Measurements from ENCODE around the gene PLA2G4E.

The PLA2G4E gene

DNA sequence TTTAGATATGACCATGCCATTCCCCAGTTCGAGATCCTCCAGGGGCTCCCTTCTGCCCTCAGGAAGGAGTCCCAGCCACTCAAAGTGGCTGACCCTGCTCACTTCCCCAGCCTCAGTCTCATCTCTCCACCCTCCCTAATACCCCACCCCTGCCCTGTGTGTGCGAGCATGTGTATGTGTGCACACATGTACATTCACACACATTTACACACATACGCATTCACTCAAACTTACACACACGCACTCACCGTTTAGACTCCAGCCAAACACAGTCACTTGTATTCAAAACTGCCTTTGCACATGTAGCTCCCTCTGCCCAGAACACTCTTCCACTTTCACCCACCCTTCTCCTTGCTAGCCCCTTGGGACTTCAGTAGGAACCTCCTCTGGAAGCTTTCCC is 11.4 kb downstream of the PLA2G4E start:
- no peak overlapping the region for H3K4me3 ChIP-seq (ENCODE audit: insufficient read depth in 1 of 2, low read depth in 1 of 2, low read length in 2 of 2)
- no peak for DNase-seq
- H3K79me1 ChIP-seq (replicated peaks; ENCODE audit: low read length, poor library complexity, severe bottlenecking), result no peaks in the 10 kb centered on the region
- H3K9ac ChIP-seq (ENCODE audit: low read length), result no peak overlapping the region
- peaks cover 22% of the 10 kb centered on the region for H3K9me3 ChIP-seq (ENCODE audit: control insufficient read depth, low read length)
- H2BK15ac ChIP-seq (ENCODE audit: low read depth, poor library complexity, severe bottlenecking), result no peak overlapping the region
- H2BK12ac ChIP-seq (ENCODE audit: low read length in 2 of 2), result no peak overlapping the region
- H3K14ac ChIP-seq (ENCODE audit: low read length in 2 of 2), result no peak overlapping the region
- no peak overlapping the region for H3K18ac ChIP-seq (ENCODE audit: low read depth in 1 of 2, low read length in 2 of 2)
- WGBS, result 69% methylated on average over 5 of the region's 5 CpGs
- peaks cover 68 to 79% of the 10 kb centered on the region in 2 experiments for H3K27me3 ChIP-seq (ENCODE audit: control insufficient read depth in 1 of 2, insufficient read depth in 1 of 2, low read length in 2 of 2)
- no peak overlapping the region for H2BK120ac ChIP-seq (ENCODE audit: low read depth, low read length)
- H4K91ac ChIP-seq (ENCODE audit: low read length), result no peak overlapping the region
- H3K23ac ChIP-seq (ENCODE audit: low read length in 2 of 2), result no peak overlapping the region
- H3K27ac ChIP-seq (ENCODE audit: low read length, poor library complexity, severe bottlenecking), result no peak overlapping the region
- H4K8ac ChIP-seq (ENCODE audit: low read length), result no peak overlapping the region
- no peaks in the 10 kb centered on the region for H3K4me1 ChIP-seq (ENCODE audit: control insufficient read depth, insufficient read depth, low read depth, low read length)
- no peak overlapping the region for H2AK5ac ChIP-seq (ENCODE audit: low read length, severe bottlenecking)
- no peak overlapping the region for H3K4me2 ChIP-seq (ENCODE audit: low read length, poor library complexity, severe bottlenecking)
- no peaks in the 10 kb centered on the region for H3K36me3 ChIP-seq (ENCODE audit: control insufficient read depth in 1 of 2, insufficient read depth in 2 of 2, low read depth in 1 of 2, low read length in 2 of 2)
- H2AFZ ChIP-seq (ENCODE audit: low read depth, low read length), result no peak overlapping the region
- no peak overlapping the region for H2BK5ac ChIP-seq (ENCODE audit: low read depth, low read length, poor library complexity, severe bottlenecking)
- H3K4ac ChIP-seq (ENCODE audit: low read depth in 1 of 2, low read length in 2 of 2), result no peak overlapping the region

GRCh38 chr15:42009022-42009421 is 11.8 kb downstream of the PLA2G4E start:
- Histone ChIP-seq H3K79me1 (replicated peaks; ENCODE audit: low read length, poor library complexity, severe bottlenecking) (no peaks in the 10 kb centered on the region), H3K27ac (ENCODE audit: low read length, poor library complexity, severe bottlenecking) (no peak overlapping the region), H3K4me1 (ENCODE audit: control insufficient read depth, insufficient read depth, low read depth, low read length) (no peaks in the 10 kb centered on the region), H2AK5ac (ENCODE audit: low read length, severe bottlenecking) (no peak overlapping the region), H2BK120ac (ENCODE audit: low read depth, low read length) (no peak overlapping the region), H4K91ac (ENCODE audit: low read length) (no peak overlapping the region), H2AFZ (ENCODE audit: low read depth, low read length) (no peak overlapping the region), H4K8ac (ENCODE audit: low read length) (no peak overlapping the region), H3K18ac (ENCODE audit: low read depth in 1 of 2, low read length in 2 of 2) (no peak overlapping the region), H2BK15ac (ENCODE audit: low read depth, poor library complexity, severe bottlenecking) (no peak overlapping the region), H3K27me3 (ENCODE audit: control insufficient read depth in 1 of 2, insufficient read depth in 1 of 2, low read length in 2 of 2) (peaks cover 66 to 79% of the 10 kb centered on the region in 2 experiments), H3K23ac (ENCODE audit: low read length in 2 of 2) (no peak overlapping the region), H3K4me3 (ENCODE audit: insufficient read depth in 1 of 2, low read depth in 1 of 2, low read length in 2 of 2) (no peak overlapping the region), H2BK5ac (ENCODE audit: low read depth, low read length, poor library complexity, severe bottlenecking) (no peak overlapping the region), H3K14ac (ENCODE audit: low read length in 2 of 2) (no peak overlapping the region), H3K4ac (ENCODE audit: low read depth in 1 of 2, low read length in 2 of 2) (no peak overlapping the region), H3K9me3 (ENCODE audit: control insufficient read depth, low read length) (peaks cover 22% of the 10 kb centered on the region), H3K9ac (ENCODE audit: low read length) (no peak overlapping the region), H3K4me2 (ENCODE audit: low read length, poor library complexity, severe bottlenecking) (no peak overlapping the region), H3K36me3 (ENCODE audit: control insufficient read depth in 1 of 2, insufficient read depth in 2 of 2, low read depth in 1 of 2, low read length in 2 of 2) (no peaks in the 10 kb centered on the region), H2BK12ac (ENCODE audit: low read length in 2 of 2) (no peak overlapping the region)
- DNase-seq, result no peak

GRCh38 chr15:42007386-42007785 is 13.5 kb downstream of the PLA2G4E start:
- peaks cover 71 to 83% of the 10 kb centered on the region in 2 experiments for H3K27me3 ChIP-seq (ENCODE audit: control insufficient read depth in 1 of 2, insufficient read depth in 1 of 2, low read length in 2 of 2)
- no peak overlapping the region for H2BK15ac ChIP-seq (ENCODE audit: low read depth, poor library complexity, severe bottlenecking)
- H3K36me3 ChIP-seq (ENCODE audit: control insufficient read depth in 1 of 2, insufficient read depth in 2 of 2, low read depth in 1 of 2, low read length in 2 of 2), result no peaks in the 10 kb centered on the region
- H3K9ac ChIP-seq (ENCODE audit: low read length), result no peak overlapping the region
- H4K8ac ChIP-seq (ENCODE audit: low read length), result no peak overlapping the region
- DNase-seq, result no peak
- no peak overlapping the region for H3K4me3 ChIP-seq (ENCODE audit: insufficient read depth in 1 of 2, low read depth in 1 of 2, low read length in 2 of 2)
- H4K91ac ChIP-seq (ENCODE audit: low read length), result no peak overlapping the region
- 90% methylated on average over 1 of the region's 1 CpG for WGBS
- peaks cover 22% of the 10 kb centered on the region for H3K9me3 ChIP-seq (ENCODE audit: control insufficient read depth, low read length)
- no peaks in the 10 kb centered on the region for H3K79me1 ChIP-seq (replicated peaks; ENCODE audit: low read length, poor library complexity, severe bottlenecking)
- H3K4me1 ChIP-seq (ENCODE audit: control insufficient read depth, insufficient read depth, low read depth, low read length), result no peaks in the 10 kb centered on the region
- no peak overlapping the region for H2BK5ac ChIP-seq (ENCODE audit: low read depth, low read length, poor library complexity, severe bottlenecking)
- no peak overlapping the region for H3K18ac ChIP-seq (ENCODE audit: low read depth in 1 of 2, low read length in 2 of 2)
- H2AK5ac ChIP-seq (ENCODE audit: low read length, severe bottlenecking), result no peak overlapping the region
- no peak overlapping the region for H3K27ac ChIP-seq (ENCODE audit: low read length, poor library complexity, severe bottlenecking)
- H3K14ac ChIP-seq (ENCODE audit: low read length in 2 of 2), result no peak overlapping the region
- no peak overlapping the region for H3K4ac ChIP-seq (ENCODE audit: low read depth in 1 of 2, low read length in 2 of 2)
- H2BK12ac ChIP-seq (ENCODE audit: low read length in 2 of 2), result no peak overlapping the region
- H2BK120ac ChIP-seq (ENCODE audit: low read depth, low read length), result no peak overlapping the region
- no peak overlapping the region for H3K23ac ChIP-seq (ENCODE audit: low read length in 2 of 2)
- no peak overlapping the region for H2AFZ ChIP-seq (ENCODE audit: low read depth, low read length)
- H3K4me2 ChIP-seq (ENCODE audit: low read length, poor library complexity, severe bottlenecking), result no peak overlapping the region

DNA sequence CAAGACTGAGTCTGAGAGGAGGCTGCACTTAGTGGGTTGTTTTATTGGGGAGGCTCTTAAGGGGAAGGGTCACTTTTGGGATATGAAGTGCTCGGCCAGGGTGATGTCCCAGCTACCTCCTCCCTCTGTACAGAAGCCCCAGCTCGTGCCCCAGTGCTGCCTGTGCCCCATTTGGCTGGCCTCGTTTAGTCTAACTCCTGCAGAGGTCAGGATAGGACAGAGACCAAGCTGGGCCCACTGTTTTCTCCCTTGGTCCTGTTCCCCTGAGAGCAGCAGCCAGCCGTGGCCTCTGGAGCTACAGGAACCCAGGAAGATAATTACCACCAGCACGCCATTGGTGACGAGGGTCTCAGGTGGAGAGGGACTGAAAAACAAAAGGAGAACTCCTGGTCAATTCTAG is 18.5 kb downstream of the PLA2G4E start:
- H2AK5ac ChIP-seq (ENCODE audit: low read length, severe bottlenecking), result no peak overlapping the region
- H3K23ac ChIP-seq (ENCODE audit: low read length in 2 of 2), result no peak overlapping the region
- H3K27me3 ChIP-seq (ENCODE audit: control insufficient read depth in 1 of 2, insufficient read depth in 1 of 2, low read length in 2 of 2), result peaks cover 60 to 86% of the 10 kb centered on the region in 2 experiments
- no peaks in the 10 kb centered on the region for H3K79me1 ChIP-seq (replicated peaks; ENCODE audit: low read length, poor library complexity, severe bottlenecking)
- no peak overlapping the region for H2AFZ ChIP-seq (ENCODE audit: low read depth, low read length)
- H2BK12ac ChIP-seq (ENCODE audit: low read length in 2 of 2), result no peak overlapping the region
- H4K8ac ChIP-seq (ENCODE audit: low read length), result no peak overlapping the region
- no peak overlapping the region for H3K9ac ChIP-seq (ENCODE audit: low read length)
- H2BK120ac ChIP-seq (ENCODE audit: low read depth, low read length), result no peak overlapping the region
- H3K4me1 ChIP-seq (ENCODE audit: control insufficient read depth, insufficient read depth, low read depth, low read length), result no peaks in the 10 kb centered on the region
- H3K4me2 ChIP-seq (ENCODE audit: low read length, poor library complexity, severe bottlenecking), result no peak overlapping the region
- no peak for DNase-seq
- no peak overlapping the region for H3K27ac ChIP-seq (ENCODE audit: low read length, poor library complexity, severe bottlenecking)
- no peaks in the 10 kb centered on the region for H3K36me3 ChIP-seq (ENCODE audit: control insufficient read depth in 1 of 2, insufficient read depth in 2 of 2, low read depth in 1 of 2, low read length in 2 of 2)
- H4K91ac ChIP-seq (ENCODE audit: low read length), result no peak overlapping the region
- 66% methylated on average over 6 of the region's 6 CpGs for WGBS
- peaks cover 9% of the 10 kb centered on the region for H3K9me3 ChIP-seq (ENCODE audit: control insufficient read depth, low read length)
- no peak overlapping the region for H3K4ac ChIP-seq (ENCODE audit: low read depth in 1 of 2, low read length in 2 of 2)
- H2BK5ac ChIP-seq (ENCODE audit: low read depth, low read length, poor library complexity, severe bottlenecking), result no peak overlapping the region
- H3K4me3 ChIP-seq (ENCODE audit: insufficient read depth in 1 of 2, low read depth in 1 of 2, low read length in 2 of 2), result no peak overlapping the region
- H3K14ac ChIP-seq (ENCODE audit: low read length in 2 of 2), result no peak overlapping the region
- H3K18ac ChIP-seq (ENCODE audit: low read depth in 1 of 2, low read length in 2 of 2), result no peak overlapping the region
- H2BK15ac ChIP-seq (ENCODE audit: low read depth, poor library complexity, severe bottlenecking), result no peak overlapping the region

Data from mesenchymal stem cell (in vitro differentiated cells and primary cell).